K562 (cell line): ENCODE measurements around the gene CTXND1. TPM values are rescaled to one million over a fixed set of nuclear protein-coding genes. Genes with fewer than 3 reads are reported as not detected.

ENCODE experiments used
- ATAC-seq: fragments of 200-7000 bp; cut with Tn5 transposase; 3 replicates; pipeline ENCODE4 v1.9.1; 2020; ENCODE audit warnings: moderate library complexity
- BruUV-seq: library from RNA; stranded (reverse); fragments of 400-500 nt; replicated peaks from 2 replicates; lab custom pipeline; 2021; lab: Mats Ljungman, UMichigan
- CTCF ChIA-PET: fragments of 300-600 bp; formaldehyde crosslinking; extraction: SDS; loops from one replicate; lab custom pipeline; 2021; ENCODE audit warnings: low intra/inter-chr PET ratio; lab: Yijun Ruan, JAX
- POLR2A ChIA-PET: fragments of 300-600, 350-650 bp; sonication (Branson Sonifier 250); formaldehyde crosslinking; extraction: SDS; loops from one replicate; lab custom pipeline; 2021; ENCODE audit warnings: antibody characterized with exemption, inconsistent platforms; lab: Yijun Ruan, JAX
- DNase-seq, 4 experiments: peaks; one replicate each; pipeline versions ENCODE4 v3.0.0 to v3.0.0-alpha.2; 2011 to 2018; ENCODE audit warnings: low spot score in 3 of 4, mixed read lengths in 3 of 4; ENCODE audit errors: extremely low read depth in 1 of 4
- FAIRE-seq: peaks from 2 replicates; lab custom pipeline; 2011; peaks lifted over from hg19 to GRCh38; lab: Jason Lieb, UNC
- H2AFZ ChIP-seq: 2 replicates; pipeline ENCODE4 v1.6.0; 2011; ENCODE audit warnings: low read depth, low read length, control low read depth, inconsistent platforms
- H3K27ac ChIP-seq: fragments of 200-600 bp; 3 replicates; pipeline ENCODE4 v1.8.0; 2011; ENCODE audit warnings: low read depth, mild to moderate bottlenecking, control low read depth, inconsistent platforms, low read length, moderate library complexity, mixed read lengths; ENCODE audit errors: extremely low read depth
- H3K27me3 ChIP-seq, 2 experiments: fragments of 300-600 bp in 1 of 2; 2 replicates in 1 of 2; 3 replicates in 1 of 2; pipeline versions ENCODE4 v1.6.0 to v1.8.0; 2011; ENCODE audit warnings: inconsistent platforms in 2 of 2, low read length in 2 of 2, mild to moderate bottlenecking in 1 of 2, mixed read lengths in 1 of 2, moderate library complexity in 1 of 2; ENCODE audit not compliant: control insufficient read depth in 2 of 2, insufficient read depth in 2 of 2
- H3K36me3 ChIP-seq: fragments of 300-600 bp; 3 replicates; pipeline ENCODE4 v1.8.0; 2011; ENCODE audit warnings: mild to moderate bottlenecking, low read length, inconsistent platforms; ENCODE audit not compliant: control insufficient read depth, insufficient read depth
- H3K4me1 ChIP-seq, 2 experiments: fragments of 200-600 bp in 1 of 2; replicated peaks in 1 of 2; 2 replicates in 1 of 2; 3 replicates in 1 of 2; pipeline versions ENCODE4 v1.5.1 to v1.8.0; 2011; ENCODE audit warnings: inconsistent platforms in 2 of 2, low read length in 2 of 2, mild to moderate bottlenecking in 1 of 2, mixed read lengths in 1 of 2, moderate library complexity in 1 of 2; ENCODE audit not compliant: control insufficient read depth in 2 of 2, insufficient read depth in 2 of 2
- H3K4me2 ChIP-seq: 2 replicates; pipeline ENCODE4 v1.6.1; 2011; ENCODE audit warnings: low read length, control low read depth, inconsistent platforms, mixed read lengths; ENCODE audit not compliant: insufficient read depth
- H3K4me3 ChIP-seq: fragments of 200-600 bp; sonication (generic), shearing (Covaris generic); 2 replicates; pipeline ENCODE4 v1.5.1; 2016; ENCODE audit warnings: control low read depth, inconsistent platforms
- H3K79me2 ChIP-seq: fragments of 200-600 bp; 3 replicates; pipeline ENCODE4 v1.8.0; 2011; ENCODE audit warnings: low read length, inconsistent platforms; ENCODE audit not compliant: control insufficient read depth, insufficient read depth
- H3K9ac ChIP-seq, 2 experiments: 2 replicates each; pipeline versions ENCODE4 v1.6.0 to v1.6.1; 2011; ENCODE audit warnings: low read depth in 2 of 2, low read length in 2 of 2, control low read depth in 1 of 2, inconsistent platforms in 1 of 2, mild to moderate bottlenecking in 1 of 2, mixed read lengths in 1 of 2; ENCODE audit not compliant: insufficient read depth in 1 of 2
- H3K9me1 ChIP-seq: one replicate; pipeline ENCODE4 v1.6.0; 2011; ENCODE audit warnings: inconsistent platforms, mild to moderate bottlenecking, low read length, moderate library complexity; ENCODE audit not compliant: control insufficient read depth, insufficient read depth
- H3K9me3 ChIP-seq: replicated peaks from 2 replicates; pipeline ENCODE4 v1.5.1; 2011; ENCODE audit warnings: low read depth, low read length, inconsistent platforms; ENCODE audit not compliant: control insufficient read depth, insufficient read depth
- H4K20me1 ChIP-seq: replicated peaks from 2 replicates; pipeline ENCODE4 v1.6.1; 2011; ENCODE audit warnings: low read length, inconsistent platforms, mixed read lengths; ENCODE audit not compliant: control insufficient read depth, insufficient read depth
- AFF1 ChIP-seq, 2 experiments: fragments of 450-650 bp; IDR thresholded peaks; 2 replicates each; pipeline ENCODE4 v1.6.1; 2018; ENCODE audit warnings: mild to moderate bottlenecking in 2 of 2, low read depth in 1 of 2; ENCODE audit not compliant: partially characterized antibody in 2 of 2
- EP400 ChIP-seq: fragments of 450-650 bp; IDR thresholded peaks from 2 replicates; pipeline ENCODE4 v1.6.1; 2017; ENCODE audit warnings: antibody characterized with exemption, mild to moderate bottlenecking, moderate library complexity
- WGBS: fragments of 100-300 bp; shearing (Covaris generic); methylation state at CpG from one replicate; pipeline ENCODE4 v1.1.6; 2016; ENCODE audit warnings: low coverage, mixed read lengths; ENCODE audit not compliant: insufficient coverage; ENCODE audit errors: missing lambda C conversion rate; 5-methylcytosine and 5-hydroxymethylcytosine counted together
- in situ Hi-C: fragments of 300-500 bp; cut with MboI; formaldehyde crosslinking; loops from 4 replicates; pipeline ENCODE4 v1.15.0; 2018; ENCODE audit warnings: inconsistent platforms, mixed read lengths
- intact Hi-C: fragments of 100-400 bp; cut with micrococcal nuclease; formaldehyde crosslinking; loops from 2 replicates; pipeline ENCODE4 v1.14.2; 2022
- polyA plus RNA-seq, 8 experiments: library from polyadenylated mRNA; depleted of rRNA in 4 of 8; stranded (reverse) in 5 of 8; unstranded in 3 of 8; fragments of >200 nt; fragmentation: Nextera tagmentation in 2 of 8; fragmentation: Illumina TruSeq in 1 of 8; extraction: Ambion mirVana in 2 of 8; extraction: Trizol in 1 of 8; gene quantifications; 2 replicates each; pipeline versions ENCODE4 v1.2.1 to v1.2.3, GENCODE V29; 2011 to 2014; ENCODE audit warnings: inconsistent platforms in 1 of 8, missing spikeins in 1 of 8
- total RNA-seq, 7 experiments: library from RNA; depleted of rRNA in 6 of 7; stranded (reverse); fragments of >200 nt in 6 of 7; fragmentation: Illumina TruSeq in 2 of 7; extraction: Trizol in 2 of 7; gene quantifications; 2 replicates each; pipeline versions ENCODE4 v1.2.1 to v1.2.3, GENCODE V29; 2011 to 2021; ENCODE audit warnings: low replicate concordance in 1 of 7

CTXND1 gene
- total and polyA plus RNA-seq, 9 of the 15 experiments (the other 6 are each of a cell fraction or from before 2014, with no cell fraction given) = 0.04 TPM; not detected in 7

- POLR2A ChIA-PET = no interaction called here
- ATAC-seq (no peak), DNase-seq (no peak)
- no peaks in the 10 kb centered on the region for H3K79me2 ChIP-seq
- no peaks in the 10 kb centered on the region for H3K4me1 ChIP-seq
- no peaks in the 10 kb centered on the region for H4K20me1 ChIP-seq
- BruUV-seq = no TSS peak
- H3K4me2 ChIP-seq = no peak overlapping the region
- TF ChIP-seq EP400 (no peak), AFF1 (IDR thresholded peaks at IDR 0.05; ENCODE audit: low read depth in 1 of 2, partially characterized antibody in 2 of 2) (no peak)
- TF ChIP-seq, all 486 proteins: peak for 0
- Histone ChIP-seq H2AFZ (no peak overlapping the region), H3K36me3 (peaks cover 95% of the 10 kb centered on the region; the same call in 2 of the 3 replicates), H3K27ac (no peak overlapping the region), H3K27me3 (no peaks in the 10 kb centered on the region), H3K9me1 (no peaks in the 10 kb centered on the region), H3K9me3 (no peaks in the 10 kb centered on the region), H3K4me3 (no peak overlapping the region), H3K9ac (no peak overlapping the region)
- CTCF ChIA-PET = no interaction called here
- in situ Hi-C loops (no loop called here), intact Hi-C loops (no loop called here)
- WGBS = 91% methylated on average over 10 of the region's 10 CpGs
- FAIRE-seq = no peak
Observed at GRCh38 chr15:80183306-80183705, 68.7 kb downstream of the CTXND1 start.
